CD4-positive, alpha-beta T cell (primary cell): ENCODE data around the gene CST11. TPM values are rescaled to one million over a fixed set of nuclear protein-coding genes. Genes with fewer than 3 reads are reported as not detected.

Experiments used
- ATAC-seq: fragments of 200-7000 bp; cut with Tn5 transposase; one replicate; pipeline ENCODE4 v1.10.0; 2022; ENCODE audit warnings: mild to moderate bottlenecking; ENCODE audit not compliant: poor library complexity
- CTCF ChIA-PET: fragments of 350-600 bp; sonication (Branson Sonifier 250); formaldehyde crosslinking; loops from one replicate; lab custom pipeline; 2021; ENCODE audit warnings: antibody characterized with exemption, inconsistent platforms; lab: Charles Lee
- POLR2A ChIA-PET: fragments of 350-600 bp; sonication (Branson Sonifier 250); formaldehyde crosslinking; loops from one replicate; lab custom pipeline; 2021; ENCODE audit warnings: antibody characterized with exemption, inconsistent platforms; lab: Charles Lee
- DNase-seq, 14 experiments: peaks; one replicate each; pipeline ENCODE4 v3.0.0-alpha.2; 2013 to 2020; ENCODE audit warnings: mixed read lengths in 2 of 14
- H3K27ac ChIP-seq, 2 donors: one replicate each; pipeline versions ENCODE4 v1.5.1 to v1.7.0; 2013; ENCODE audit warnings: low read length in 2 of 2, low read depth in 1 of 2, mild to moderate bottlenecking in 1 of 2
- H3K27me3 ChIP-seq, 2 experiments: 1 replicate in 1 of 2; 2 replicates in 1 of 2; pipeline versions ENCODE4 v1.6.1 to v1.7.0; 2013; ENCODE audit warnings: low read length in 2 of 2, control low read depth in 1 of 2, mild to moderate bottlenecking in 1 of 2, moderate library complexity in 1 of 2; ENCODE audit not compliant: insufficient read depth in 2 of 2, control insufficient read depth in 1 of 2
- H3K36me3 ChIP-seq: one replicate; pipeline ENCODE4 v1.6.1; 2013; ENCODE audit warnings: low read length, control low read depth; ENCODE audit not compliant: insufficient read depth
- H3K4me1 ChIP-seq: one replicate; pipeline ENCODE4 v1.6.1; 2013; ENCODE audit warnings: low read length, control low read depth; ENCODE audit not compliant: insufficient read depth
- H3K4me3 ChIP-seq: one replicate; pipeline ENCODE4 v1.5.1; 2013; ENCODE audit warnings: mild to moderate bottlenecking, low read length, moderate library complexity
- H3K9me3 ChIP-seq, 2 experiments: 1 replicate in 1 of 2; 2 replicates in 1 of 2; pipeline versions ENCODE4 v1.6.1 to v1.7.0; 2013; ENCODE audit warnings: low read length in 2 of 2, mild to moderate bottlenecking in 2 of 2, control low read depth in 1 of 2, moderate library complexity in 1 of 2; ENCODE audit not compliant: control insufficient read depth in 1 of 2, insufficient read depth in 1 of 2
- H3K27ac Mint-ChIP-seq: one replicate; pipeline ENCODE4 v1.8.0; 2020; ENCODE audit warnings: mixed read lengths
- H3K27me3 Mint-ChIP-seq: one replicate; pipeline ENCODE4 v1.8.0; 2021; ENCODE audit warnings: mixed read lengths
- H3K36me3 Mint-ChIP-seq: one replicate; pipeline ENCODE4 v1.8.0; 2021; ENCODE audit warnings: low read depth, mixed read lengths
- H3K4me1 Mint-ChIP-seq: one replicate; pipeline ENCODE4 v1.8.0; 2021; ENCODE audit warnings: low read depth, mixed read lengths
- H3K4me3 Mint-ChIP-seq: one replicate; pipeline ENCODE4 v1.8.0; 2020; ENCODE audit warnings: mild to moderate bottlenecking, mixed read lengths
- H3K9me3 Mint-ChIP-seq: one replicate; pipeline ENCODE4 v1.8.0; 2020; ENCODE audit warnings: mixed read lengths
- intact Hi-C, 2 experiments: fragments of 100-400 bp; cut with DNase I in 1 of 2; cut with micrococcal nuclease in 1 of 2; formaldehyde crosslinking; loops; one replicate each; pipeline versions ENCODE4 v1.15.1 to v1.9.0; 2023 to 2025; cut with DNase I, micrococcal nuclease
- total RNA-seq, 174 experiments: library from RNA in 2 of 174; stranded (reverse) in 2 of 174; gene quantifications; one replicate each; pipeline ENCODE4 v1.2.3 and lab custom pipeline; 2021 to 2026
- TF ChIP-seq, protein P1 (sequence below): fragments of 200-600 bp; IDR thresholded peaks from one replicate; pipeline ENCODE4 v1.8.0; 2022; ENCODE audit warnings: antibody characterized with exemption, mild to moderate bottlenecking

The CST11 gene
- total RNA-seq, 2 experiments from 2014 or later = not detected

DNA sequence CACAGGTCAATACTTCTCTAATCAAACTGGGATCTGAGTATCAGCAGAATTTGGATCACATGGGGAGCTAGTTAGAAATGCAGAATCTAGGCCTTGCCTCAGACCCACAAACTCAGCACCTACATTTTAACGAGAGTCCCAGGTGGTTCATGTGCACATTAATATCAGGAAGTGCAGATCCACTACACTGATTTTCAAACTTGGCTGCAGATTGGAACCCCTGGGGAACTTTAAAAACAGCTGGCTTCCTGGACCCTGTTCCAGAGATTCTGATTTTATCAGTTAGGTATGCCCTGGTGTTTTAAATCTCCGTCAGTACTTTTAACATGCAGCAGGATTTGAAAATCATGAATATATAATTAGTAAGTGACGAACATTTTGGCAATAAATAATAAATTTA lies 36.3 kb upstream of the CST11 start:
- Mint-ChIP-seq H3K9me3 (no peaks in the 10 kb centered on the region), H3K4me3 (no peak overlapping the region), H3K36me3 (no peaks in the 10 kb centered on the region), H3K27me3 (no peaks in the 10 kb centered on the region), H3K4me1 (no peaks in the 10 kb centered on the region), H3K27ac (no peak overlapping the region)
- H3K4me3 ChIP-seq = no peak overlapping the region
- no peaks in the 10 kb centered on the region for H3K36me3 ChIP-seq
- TF ChIP-seq, protein P1, sequence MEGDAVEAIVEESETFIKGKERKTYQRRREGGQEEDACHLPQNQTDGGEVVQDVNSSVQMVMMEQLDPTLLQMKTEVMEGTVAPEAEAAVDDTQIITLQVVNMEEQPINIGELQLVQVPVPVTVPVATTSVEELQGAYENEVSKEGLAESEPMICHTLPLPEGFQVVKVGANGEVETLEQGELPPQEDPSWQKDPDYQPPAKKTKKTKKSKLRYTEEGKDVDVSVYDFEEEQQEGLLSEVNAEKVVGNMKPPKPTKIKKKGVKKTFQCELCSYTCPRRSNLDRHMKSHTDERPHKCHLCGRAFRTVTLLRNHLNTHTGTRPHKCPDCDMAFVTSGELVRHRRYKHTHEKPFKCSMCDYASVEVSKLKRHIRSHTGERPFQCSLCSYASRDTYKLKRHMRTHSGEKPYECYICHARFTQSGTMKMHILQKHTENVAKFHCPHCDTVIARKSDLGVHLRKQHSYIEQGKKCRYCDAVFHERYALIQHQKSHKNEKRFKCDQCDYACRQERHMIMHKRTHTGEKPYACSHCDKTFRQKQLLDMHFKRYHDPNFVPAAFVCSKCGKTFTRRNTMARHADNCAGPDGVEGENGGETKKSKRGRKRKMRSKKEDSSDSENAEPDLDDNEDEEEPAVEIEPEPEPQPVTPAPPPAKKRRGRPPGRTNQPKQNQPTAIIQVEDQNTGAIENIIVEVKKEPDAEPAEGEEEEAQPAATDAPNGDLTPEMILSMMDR = no peak
- no peak overlapping the region for H3K27ac ChIP-seq
- no peaks in the 10 kb centered on the region for H3K4me1 ChIP-seq
- no peak for ATAC-seq
- no peak for DNase-seq
- intact Hi-C loops = no loop called here
- POLR2A ChIA-PET = no interaction called here
- no peaks in the 10 kb centered on the region for H3K9me3 ChIP-seq
- CTCF ChIA-PET = no interaction called here
- H3K27me3 ChIP-seq = no peaks in the 10 kb centered on the region

DNA sequence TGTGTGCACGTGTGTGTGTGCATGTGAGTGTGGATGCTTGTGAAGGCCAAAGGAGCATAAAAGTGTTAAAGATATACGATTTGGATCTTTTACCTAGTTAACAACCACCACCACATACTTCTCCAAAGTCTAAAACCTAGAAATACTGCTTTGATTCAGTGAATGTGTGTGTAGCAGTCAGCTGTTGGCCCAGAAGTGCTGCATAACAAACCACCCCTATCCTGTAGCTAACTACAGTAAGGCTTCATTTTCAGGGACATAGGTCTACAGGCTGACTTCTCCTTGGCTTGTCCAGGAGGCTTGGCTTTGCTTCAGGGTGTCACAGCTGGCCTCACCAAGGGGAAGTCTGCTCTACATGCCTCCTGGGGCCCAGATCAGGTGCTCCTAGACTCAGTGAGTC lies 35.8 kb upstream of the CST11 start:
- Mint-ChIP-seq H3K36me3 (no peaks in the 10 kb centered on the region), H3K9me3 (no peaks in the 10 kb centered on the region), H3K27ac (no peak overlapping the region), H3K27me3 (no peaks in the 10 kb centered on the region), H3K4me1 (no peaks in the 10 kb centered on the region), H3K4me3 (no peak overlapping the region)
- Histone ChIP-seq H3K27me3 (no peaks in the 10 kb centered on the region), H3K9me3 (no peaks in the 10 kb centered on the region), H3K36me3 (no peaks in the 10 kb centered on the region), H3K27ac (no peak overlapping the region), H3K4me1 (no peaks in the 10 kb centered on the region), H3K4me3 (no peak overlapping the region)
- ATAC-seq (no peak), DNase-seq (no peak)
- ChIA-PET POLR2A (no interaction called here), CTCF (no interaction called here)
- TF ChIP-seq, protein P1 = no peak
- intact Hi-C loops = no loop called here

DNA sequence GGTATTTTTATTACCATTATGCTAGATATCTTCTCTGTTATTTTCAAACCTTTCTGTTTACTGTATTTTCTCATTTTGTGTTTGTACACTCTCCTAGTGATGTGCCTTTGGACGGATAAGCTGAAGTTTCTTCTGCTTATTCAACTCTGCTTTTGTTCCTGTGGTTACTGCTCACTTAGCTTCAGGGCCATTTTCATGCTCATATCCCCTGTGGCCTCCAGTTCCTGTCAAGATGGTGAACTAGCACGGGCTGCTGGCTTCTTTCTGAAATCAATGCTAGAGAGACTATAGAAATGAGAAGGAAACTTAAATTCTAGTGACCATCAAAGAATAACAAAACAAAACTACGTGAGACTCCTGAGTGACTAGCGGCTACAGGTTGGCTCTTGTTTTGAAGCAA lies 31.4 kb upstream of the CST11 start:
- POLR2A ChIA-PET = no interaction called here
- H3K27me3 Mint-ChIP-seq = no peaks in the 10 kb centered on the region
- intact Hi-C loops = no loop called here
- TF ChIP-seq, protein P1 = no peak
- H3K4me3 Mint-ChIP-seq = no peak overlapping the region
- Histone ChIP-seq H3K4me1 (no peaks in the 10 kb centered on the region), H3K4me3 (no peak overlapping the region), H3K27ac (no peak overlapping the region), H3K27me3 (peaks cover 0 to 4% of the 10 kb centered on the region in 2 experiments), H3K36me3 (no peaks in the 10 kb centered on the region), H3K9me3 (no peaks in the 10 kb centered on the region)
- no peak for ATAC-seq
- CTCF ChIA-PET = no interaction called here
- no peak for DNase-seq
- H3K36me3 Mint-ChIP-seq = no peaks in the 10 kb centered on the region
- no peak overlapping the region for H3K27ac Mint-ChIP-seq
- H3K9me3 Mint-ChIP-seq = no peaks in the 10 kb centered on the region
- H3K4me1 Mint-ChIP-seq = no peaks in the 10 kb centered on the region
